Liver (tissue), 9 donors: ENCODE results near the gene VWA5B1. TPM values are rescaled to one million over a fixed set of nuclear protein-coding genes. Genes with fewer than 3 reads are reported as not detected.

Experiments used
- DNase-seq: peaks from one replicate; pipeline ENCODE4 v3.0.0-alpha.2; 2017; ENCODE audit warnings: low spot score
- H3K27ac ChIP-seq, 2 donors: one replicate each; pipeline ENCODE4 v1.7.0; 2013; ENCODE audit warnings: inconsistent platforms in 2 of 2, low read length in 2 of 2, control low read depth in 1 of 2, low read depth in 1 of 2, mild to moderate bottlenecking in 1 of 2
- H3K27me3 ChIP-seq, 4 donors: one replicate each; pipeline versions ENCODE4 v1.6.1 to v1.7.0; 2013; ENCODE audit warnings: low read length in 3 of 4, inconsistent platforms in 1 of 4, mild to moderate bottlenecking in 1 of 4, moderate library complexity in 1 of 4; ENCODE audit not compliant: control insufficient read depth in 4 of 4, insufficient read depth in 4 of 4
- H3K36me3 ChIP-seq, 4 donors: one replicate each; pipeline versions ENCODE4 v1.6.1 to v1.7.0; 2013; ENCODE audit warnings: low read length in 3 of 4, mild to moderate bottlenecking in 3 of 4, low read depth in 1 of 4, moderate library complexity in 1 of 4; ENCODE audit not compliant: control insufficient read depth in 4 of 4, insufficient read depth in 3 of 4
- H3K4me1 ChIP-seq, 4 donors: one replicate each; pipeline versions ENCODE4 v1.6.1 to v1.7.0; 2013; ENCODE audit warnings: low read length in 3 of 4, mild to moderate bottlenecking in 3 of 4, moderate library complexity in 1 of 4; ENCODE audit not compliant: control insufficient read depth in 4 of 4, insufficient read depth in 4 of 4
- H3K4me3 ChIP-seq, 3 donors: one replicate each; pipeline versions ENCODE4 v1.6.1 to v1.7.0; 2013; ENCODE audit warnings: low read length in 3 of 3, control low read depth in 1 of 3, low read depth in 1 of 3, mild to moderate bottlenecking in 1 of 3
- H3K9ac ChIP-seq, 2 donors: one replicate each; pipeline ENCODE4 v1.7.0; 2013; ENCODE audit warnings: low read length in 2 of 2, mild to moderate bottlenecking in 2 of 2, moderate library complexity in 2 of 2, control low read depth in 1 of 2, low read depth in 1 of 2
- H3K9me3 ChIP-seq, 4 donors: one replicate each; pipeline versions ENCODE4 v1.6.1 to v1.7.0; 2013; ENCODE audit warnings: low read length in 3 of 4; ENCODE audit not compliant: control insufficient read depth in 4 of 4
- FOXA1 ChIP-seq: IDR thresholded peaks from 2 replicates; pipeline ENCODE4 v1.6.1; 2016; ENCODE audit warnings: antibody characterized with exemption
- FOXA2 ChIP-seq: IDR thresholded peaks from 2 replicates; pipeline ENCODE4 v1.6.1; 2016; ENCODE audit warnings: antibody characterized with exemption
- HNF4A ChIP-seq, 2 donors: conservative IDR thresholded peaks; 2 replicates each; pipeline ENCODE4 v1.6.1; 2016; ENCODE audit warnings: antibody characterized with exemption in 2 of 2, mild to moderate bottlenecking in 2 of 2
- HNF4G ChIP-seq: IDR thresholded peaks from 2 replicates; pipeline ENCODE4 v1.6.1; 2016; ENCODE audit warnings: antibody characterized with exemption
- JUND ChIP-seq, 2 donors: IDR thresholded peaks; 2 replicates each; pipeline ENCODE4 v1.6.1; 2016; ENCODE audit warnings: antibody characterized with exemption in 2 of 2
- RAD21 ChIP-seq, 2 donors: IDR thresholded peaks; 2 replicates each; pipeline ENCODE4 v1.6.1; 2016; ENCODE audit warnings: antibody characterized with exemption in 2 of 2, mild to moderate bottlenecking in 2 of 2
- SP1 ChIP-seq: IDR thresholded peaks from 2 replicates; pipeline ENCODE4 v1.6.1; 2018; ENCODE audit warnings: antibody characterized with exemption, mild to moderate bottlenecking
- YY1 ChIP-seq: IDR thresholded peaks from 2 replicates; pipeline ENCODE4 v1.6.1; 2016; ENCODE audit warnings: antibody characterized with exemption, mild to moderate bottlenecking
- WGBS: extraction: QIAGEN DNeasy Blood & Tissue Kit; methylation state at CpG from one replicate; pipeline ENCODE4 v1.1.7; 2013; 5-methylcytosine and 5-hydroxymethylcytosine counted together
- polyA plus RNA-seq, 2 donors: library from polyadenylated mRNA; stranded (reverse) in 1 of 2; unstranded in 1 of 2; fragments of 200-250 nt in 1 of 2; fragments of >200 nt in 1 of 2; fragmentation: Nextera tagmentation in 1 of 2; extraction: Ambion mirVana in 1 of 2; gene quantifications; one replicate each; pipeline versions ENCODE4 v1.2.1 to v1.2.3, GENCODE V29; 2013 to 2015
- total RNA-seq, 2 donors: library from RNA; depleted of rRNA; stranded (reverse); fragments of >200 nt; gene quantifications; one replicate each; pipeline ENCODE4 v1.2.3, GENCODE V29; 2014
- TF ChIP-seq, protein P1 (sequence below): IDR thresholded peaks from 2 replicates; pipeline ENCODE4 v1.6.1; 2016; ENCODE audit warnings: antibody characterized with exemption
- TF ChIP-seq, protein P2 (sequence below): fragments of 150-350 bp; IDR thresholded peaks from 2 replicates; pipeline ENCODE4 v1.5.1; 2017; ENCODE audit warnings: improper control_type of control experiment, low read depth, low read length; ENCODE audit not compliant: missing input control
- TF ChIP-seq, protein P3 (sequence below): IDR thresholded peaks from 2 replicates; pipeline ENCODE4 v1.6.1; 2016; ENCODE audit warnings: antibody characterized with exemption, mild to moderate bottlenecking
- TF ChIP-seq, protein P4 (sequence below): IDR thresholded peaks from 2 replicates; pipeline ENCODE4 v1.6.1; 2016; ENCODE audit warnings: antibody characterized with exemption
- donor health status: healthy.
- donor health status: healthy.
- donor health status: healthy.
- donor health status: healthy.
- donor health status: healthy.

The VWA5B1 gene
- total and polyA plus RNA-seq, 4 donors = not detected

DNA sequence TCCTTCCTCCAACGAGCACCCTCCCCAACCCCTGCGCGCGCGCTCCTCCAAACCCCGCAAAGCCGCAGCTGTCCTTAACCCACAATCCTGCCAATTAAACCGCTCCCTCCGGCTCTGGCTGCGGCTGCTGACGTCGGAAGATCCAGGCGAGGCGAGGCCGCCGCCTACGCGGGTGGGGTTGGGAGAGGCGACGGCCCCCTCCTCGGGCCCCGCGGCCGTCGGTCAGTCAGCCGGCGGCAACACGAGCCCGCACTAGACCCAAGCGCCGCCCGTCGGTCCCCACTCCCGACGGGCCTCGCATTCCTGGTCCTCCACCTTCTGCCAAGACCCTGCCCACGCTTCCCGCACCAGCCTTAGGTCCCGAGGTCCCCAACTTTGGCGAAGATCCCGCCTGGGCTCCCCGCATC lies 75.4 kb downstream of the VWA5B1 start:
- no peak for DNase-seq
- no peak overlapping the region for H3K4me3 ChIP-seq
- H3K4me1 ChIP-seq = peaks cover 4 to 10% (median 5%) of the 10 kb centered on the region in 4 donors
- 4% methylated on average over 42 of the region's 42 CpGs for WGBS
- H3K27me3 ChIP-seq = peaks cover 2 to 13% (median 8%) of the 10 kb centered on the region in 4 donors
- H3K9ac ChIP-seq = no peak overlapping the region
- H3K27ac ChIP-seq = no peak overlapping the region
- TF ChIP-seq HNF4A (conservative IDR thresholded peaks at IDR 0.05) = no peak
- TF ChIP-seq FOXA1 = no peak
- TF ChIP-seq JUND (IDR thresholded peaks at IDR 0.05) = no peak
- no peak for TF ChIP-seq HNF4G
- TF ChIP-seq RAD21 (IDR thresholded peaks at IDR 0.05) = no peak
- no peak for TF ChIP-seq SP1
- no peaks in the 10 kb centered on the region for H3K9me3 ChIP-seq
- H3K36me3 ChIP-seq = no peaks in the 10 kb centered on the region

DNA sequence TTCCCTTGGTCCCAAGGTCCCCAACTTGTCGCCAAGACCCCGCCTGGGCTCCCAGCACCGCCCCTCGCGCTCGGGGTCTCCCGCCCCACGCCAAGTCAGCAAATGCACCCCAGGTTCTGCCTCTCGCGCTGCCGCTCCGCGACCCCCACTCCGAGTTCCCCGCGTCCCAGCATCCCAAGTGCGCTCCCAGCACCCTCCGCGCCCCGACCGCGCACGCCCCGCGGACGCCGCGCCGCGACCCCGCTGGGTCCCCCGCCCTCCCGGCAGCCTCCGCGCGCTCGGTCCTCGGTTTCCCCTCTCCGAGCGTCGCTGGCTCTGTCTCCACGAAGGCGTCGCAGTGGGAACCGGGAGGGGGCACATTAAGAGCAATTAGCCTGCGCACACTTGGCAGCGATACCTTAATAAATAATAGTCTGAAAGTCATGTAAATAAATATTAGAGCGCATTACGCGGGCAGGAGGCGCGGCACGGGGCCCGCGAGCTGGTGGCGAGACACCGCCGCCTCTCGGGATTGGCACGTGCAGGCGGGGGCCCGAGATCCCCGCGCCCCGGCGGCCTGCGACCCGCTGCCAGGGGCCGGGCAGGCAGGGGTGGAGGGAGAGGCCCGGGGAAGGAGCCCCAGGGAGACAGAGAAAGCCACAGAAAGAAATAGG lies 75.9 kb downstream of the VWA5B1 start:
- no peak for DNase-seq
- WGBS = 3% methylated on average over 70 of the region's 70 CpGs
- Histone ChIP-seq H3K9me3 (no peaks in the 10 kb centered on the region), H3K4me3 (no peak overlapping the region), H3K36me3 (no peaks in the 10 kb centered on the region), H3K27ac (no peak overlapping the region), H3K9ac (no peak overlapping the region), H3K27me3 (peaks cover 2 to 13% (median 8%) of the 10 kb centered on the region in 4 donors), H3K4me1 (peaks cover 4 to 10% (median 5%) of the 10 kb centered on the region in 4 donors)
- TF ChIP-seq, protein P1, sequence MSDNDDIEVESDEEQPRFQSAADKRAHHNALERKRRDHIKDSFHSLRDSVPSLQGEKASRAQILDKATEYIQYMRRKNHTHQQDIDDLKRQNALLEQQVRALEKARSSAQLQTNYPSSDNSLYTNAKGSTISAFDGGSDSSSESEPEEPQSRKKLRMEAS = no peak
- TF ChIP-seq, protein P2, sequence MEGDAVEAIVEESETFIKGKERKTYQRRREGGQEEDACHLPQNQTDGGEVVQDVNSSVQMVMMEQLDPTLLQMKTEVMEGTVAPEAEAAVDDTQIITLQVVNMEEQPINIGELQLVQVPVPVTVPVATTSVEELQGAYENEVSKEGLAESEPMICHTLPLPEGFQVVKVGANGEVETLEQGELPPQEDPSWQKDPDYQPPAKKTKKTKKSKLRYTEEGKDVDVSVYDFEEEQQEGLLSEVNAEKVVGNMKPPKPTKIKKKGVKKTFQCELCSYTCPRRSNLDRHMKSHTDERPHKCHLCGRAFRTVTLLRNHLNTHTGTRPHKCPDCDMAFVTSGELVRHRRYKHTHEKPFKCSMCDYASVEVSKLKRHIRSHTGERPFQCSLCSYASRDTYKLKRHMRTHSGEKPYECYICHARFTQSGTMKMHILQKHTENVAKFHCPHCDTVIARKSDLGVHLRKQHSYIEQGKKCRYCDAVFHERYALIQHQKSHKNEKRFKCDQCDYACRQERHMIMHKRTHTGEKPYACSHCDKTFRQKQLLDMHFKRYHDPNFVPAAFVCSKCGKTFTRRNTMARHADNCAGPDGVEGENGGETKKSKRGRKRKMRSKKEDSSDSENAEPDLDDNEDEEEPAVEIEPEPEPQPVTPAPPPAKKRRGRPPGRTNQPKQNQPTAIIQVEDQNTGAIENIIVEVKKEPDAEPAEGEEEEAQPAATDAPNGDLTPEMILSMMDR = no peak
- TF ChIP-seq RAD21 (IDR thresholded peaks at IDR 0.05) = no peak
- TF ChIP-seq, protein P3, sequence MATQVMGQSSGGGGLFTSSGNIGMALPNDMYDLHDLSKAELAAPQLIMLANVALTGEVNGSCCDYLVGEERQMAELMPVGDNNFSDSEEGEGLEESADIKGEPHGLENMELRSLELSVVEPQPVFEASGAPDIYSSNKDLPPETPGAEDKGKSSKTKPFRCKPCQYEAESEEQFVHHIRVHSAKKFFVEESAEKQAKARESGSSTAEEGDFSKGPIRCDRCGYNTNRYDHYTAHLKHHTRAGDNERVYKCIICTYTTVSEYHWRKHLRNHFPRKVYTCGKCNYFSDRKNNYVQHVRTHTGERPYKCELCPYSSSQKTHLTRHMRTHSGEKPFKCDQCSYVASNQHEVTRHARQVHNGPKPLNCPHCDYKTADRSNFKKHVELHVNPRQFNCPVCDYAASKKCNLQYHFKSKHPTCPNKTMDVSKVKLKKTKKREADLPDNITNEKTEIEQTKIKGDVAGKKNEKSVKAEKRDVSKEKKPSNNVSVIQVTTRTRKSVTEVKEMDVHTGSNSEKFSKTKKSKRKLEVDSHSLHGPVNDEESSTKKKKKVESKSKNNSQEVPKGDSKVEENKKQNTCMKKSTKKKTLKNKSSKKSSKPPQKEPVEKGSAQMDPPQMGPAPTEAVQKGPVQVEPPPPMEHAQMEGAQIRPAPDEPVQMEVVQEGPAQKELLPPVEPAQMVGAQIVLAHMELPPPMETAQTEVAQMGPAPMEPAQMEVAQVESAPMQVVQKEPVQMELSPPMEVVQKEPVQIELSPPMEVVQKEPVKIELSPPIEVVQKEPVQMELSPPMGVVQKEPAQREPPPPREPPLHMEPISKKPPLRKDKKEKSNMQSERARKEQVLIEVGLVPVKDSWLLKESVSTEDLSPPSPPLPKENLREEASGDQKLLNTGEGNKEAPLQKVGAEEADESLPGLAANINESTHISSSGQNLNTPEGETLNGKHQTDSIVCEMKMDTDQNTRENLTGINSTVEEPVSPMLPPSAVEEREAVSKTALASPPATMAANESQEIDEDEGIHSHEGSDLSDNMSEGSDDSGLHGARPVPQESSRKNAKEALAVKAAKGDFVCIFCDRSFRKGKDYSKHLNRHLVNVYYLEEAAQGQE = no peak
- no peak for TF ChIP-seq HNF4G
- no peak for TF ChIP-seq SP1

DNA sequence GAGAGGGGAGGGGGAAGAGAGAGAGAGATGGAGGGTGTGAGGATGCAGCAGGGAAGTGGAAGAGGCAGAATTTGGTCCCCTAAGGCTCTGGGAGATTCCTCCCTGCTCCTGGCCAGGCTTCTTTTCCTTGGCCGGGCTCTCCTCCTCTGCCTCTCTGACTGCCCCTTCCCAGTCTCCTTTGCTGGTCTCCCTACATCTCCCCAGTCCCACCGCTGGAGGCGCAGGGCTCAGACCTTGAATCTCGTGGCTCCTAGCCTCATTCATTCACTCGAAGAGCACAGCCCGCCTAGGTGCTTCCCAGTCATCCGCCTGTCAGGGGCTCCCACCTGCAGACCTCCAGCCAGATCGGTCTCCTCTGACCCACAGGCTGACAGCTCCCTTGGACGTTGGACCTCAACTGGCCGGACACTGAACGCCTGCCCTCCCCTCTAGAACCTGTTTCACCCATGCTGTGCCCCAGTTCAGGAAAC lies 76.5 kb downstream of the VWA5B1 start:
- no peak overlapping the region for H3K27ac ChIP-seq
- no peak overlapping the region for H3K4me3 ChIP-seq
- no peaks in the 10 kb centered on the region for H3K36me3 ChIP-seq
- WGBS = 5% methylated on average over 11 of the region's 11 CpGs
- no peak for TF ChIP-seq FOXA1
- no peak for TF ChIP-seq FOXA2
- TF ChIP-seq, protein P3 = no peak
- TF ChIP-seq, protein P2 = peak; percentile 22
- no peak for TF ChIP-seq JUND (IDR thresholded peaks at IDR 0.05)
- TF ChIP-seq YY1 = no peak
- no peak for TF ChIP-seq SP1
- TF ChIP-seq, protein P4, sequence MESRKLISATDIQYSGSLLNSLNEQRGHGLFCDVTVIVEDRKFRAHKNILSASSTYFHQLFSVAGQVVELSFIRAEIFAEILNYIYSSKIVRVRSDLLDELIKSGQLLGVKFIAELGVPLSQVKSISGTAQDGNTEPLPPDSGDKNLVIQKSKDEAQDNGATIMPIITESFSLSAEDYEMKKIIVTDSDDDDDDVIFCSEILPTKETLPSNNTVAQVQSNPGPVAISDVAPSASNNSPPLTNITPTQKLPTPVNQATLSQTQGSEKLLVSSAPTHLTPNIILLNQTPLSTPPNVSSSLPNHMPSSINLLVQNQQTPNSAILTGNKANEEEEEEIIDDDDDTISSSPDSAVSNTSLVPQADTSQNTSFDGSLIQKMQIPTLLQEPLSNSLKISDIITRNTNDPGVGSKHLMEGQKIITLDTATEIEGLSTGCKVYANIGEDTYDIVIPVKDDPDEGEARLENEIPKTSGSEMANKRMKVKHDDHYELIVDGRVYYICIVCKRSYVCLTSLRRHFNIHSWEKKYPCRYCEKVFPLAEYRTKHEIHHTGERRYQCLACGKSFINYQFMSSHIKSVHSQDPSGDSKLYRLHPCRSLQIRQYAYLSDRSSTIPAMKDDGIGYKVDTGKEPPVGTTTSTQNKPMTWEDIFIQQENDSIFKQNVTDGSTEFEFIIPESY = no peak
- DNase-seq = no peak
- peaks cover 4 to 10% (median 5%) of the 10 kb centered on the region in 4 donors for H3K4me1 ChIP-seq
- H3K9ac ChIP-seq = no peak overlapping the region
- H3K9me3 ChIP-seq = no peaks in the 10 kb centered on the region
- peaks cover 2 to 13% (median 8%) of the 10 kb centered on the region in 4 donors for H3K27me3 ChIP-seq
